ENCODE measurements around the gene NNMT.
A peak's percentile ranks its signal among the peaks of the same experiment; 100 is the strongest.

The NNMT gene

DNA sequence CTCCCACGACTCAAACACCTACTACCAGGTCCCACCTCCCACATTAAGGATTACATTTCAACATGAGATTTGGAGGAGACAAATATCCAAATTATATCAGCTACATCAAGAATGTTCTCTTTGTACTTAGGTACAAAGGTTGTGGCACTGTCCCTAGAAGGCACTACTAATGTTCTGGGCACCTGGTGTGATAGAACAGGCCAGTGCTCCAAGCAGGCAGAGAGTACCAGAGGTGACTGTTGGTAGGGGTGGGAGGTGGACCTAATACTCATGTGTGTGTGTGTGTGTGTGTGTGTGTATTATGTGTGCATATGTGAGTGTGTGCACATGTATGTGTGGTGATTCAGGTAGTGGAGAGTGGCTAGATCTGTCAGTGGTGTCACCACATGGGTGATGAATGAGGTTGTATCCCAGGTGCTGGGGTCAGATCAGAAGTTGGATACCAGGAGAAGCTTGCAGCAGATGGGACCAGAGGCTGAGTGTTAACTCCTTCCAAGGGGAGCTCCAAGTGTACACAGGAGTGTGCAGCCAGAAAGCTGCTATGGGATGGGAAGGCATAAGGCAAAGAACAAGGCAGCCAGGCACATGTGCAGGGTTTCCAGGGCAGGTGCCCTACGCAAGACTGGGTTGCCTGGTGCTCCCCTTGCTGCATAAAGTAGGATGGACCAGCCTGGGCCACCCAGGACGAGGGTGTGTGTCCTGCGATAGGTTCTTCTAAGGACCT is 17.7 kb upstream of the NNMT start:
- TF ChIP-seq POLR2AphosphoS5 (IDR thresholded peaks at IDR 0.05; ENCODE audit: low read depth, low read length) (no peak), FOXP2 (optimal IDR thresholded peaks at IDR 0.05; ENCODE audit: borderline replicate concordance, extremely low read depth, extremely low read length, insufficient read depth) (no peak), SIN3A (IDR thresholded peaks at IDR 0.05; ENCODE audit: borderline replicate concordance, insufficient read depth, low read length) (no peak), TAF1 (IDR thresholded peaks at IDR 0.05; ENCODE audit: borderline replicate concordance, insufficient read depth, low read length) (no peak)
- TF ChIP-seq, protein P1, sequence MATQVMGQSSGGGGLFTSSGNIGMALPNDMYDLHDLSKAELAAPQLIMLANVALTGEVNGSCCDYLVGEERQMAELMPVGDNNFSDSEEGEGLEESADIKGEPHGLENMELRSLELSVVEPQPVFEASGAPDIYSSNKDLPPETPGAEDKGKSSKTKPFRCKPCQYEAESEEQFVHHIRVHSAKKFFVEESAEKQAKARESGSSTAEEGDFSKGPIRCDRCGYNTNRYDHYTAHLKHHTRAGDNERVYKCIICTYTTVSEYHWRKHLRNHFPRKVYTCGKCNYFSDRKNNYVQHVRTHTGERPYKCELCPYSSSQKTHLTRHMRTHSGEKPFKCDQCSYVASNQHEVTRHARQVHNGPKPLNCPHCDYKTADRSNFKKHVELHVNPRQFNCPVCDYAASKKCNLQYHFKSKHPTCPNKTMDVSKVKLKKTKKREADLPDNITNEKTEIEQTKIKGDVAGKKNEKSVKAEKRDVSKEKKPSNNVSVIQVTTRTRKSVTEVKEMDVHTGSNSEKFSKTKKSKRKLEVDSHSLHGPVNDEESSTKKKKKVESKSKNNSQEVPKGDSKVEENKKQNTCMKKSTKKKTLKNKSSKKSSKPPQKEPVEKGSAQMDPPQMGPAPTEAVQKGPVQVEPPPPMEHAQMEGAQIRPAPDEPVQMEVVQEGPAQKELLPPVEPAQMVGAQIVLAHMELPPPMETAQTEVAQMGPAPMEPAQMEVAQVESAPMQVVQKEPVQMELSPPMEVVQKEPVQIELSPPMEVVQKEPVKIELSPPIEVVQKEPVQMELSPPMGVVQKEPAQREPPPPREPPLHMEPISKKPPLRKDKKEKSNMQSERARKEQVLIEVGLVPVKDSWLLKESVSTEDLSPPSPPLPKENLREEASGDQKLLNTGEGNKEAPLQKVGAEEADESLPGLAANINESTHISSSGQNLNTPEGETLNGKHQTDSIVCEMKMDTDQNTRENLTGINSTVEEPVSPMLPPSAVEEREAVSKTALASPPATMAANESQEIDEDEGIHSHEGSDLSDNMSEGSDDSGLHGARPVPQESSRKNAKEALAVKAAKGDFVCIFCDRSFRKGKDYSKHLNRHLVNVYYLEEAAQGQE (IDR thresholded peaks at IDR 0.05; ENCODE audit: insufficient read depth in 1 of 2, low read depth in 2 of 2, low read length in 2 of 2) = no peak

- TF ChIP-seq TAF1 (IDR thresholded peaks at IDR 0.05; ENCODE audit: borderline replicate concordance, insufficient read depth, low read length) (no peak), SIN3A (IDR thresholded peaks at IDR 0.05; ENCODE audit: borderline replicate concordance, insufficient read depth, low read length) (no peak), POLR2AphosphoS5 (IDR thresholded peaks at IDR 0.05; ENCODE audit: low read depth, low read length) (no peak), FOXP2 (optimal IDR thresholded peaks at IDR 0.05; ENCODE audit: borderline replicate concordance, extremely low read depth, extremely low read length, insufficient read depth) (no peak)
- TF ChIP-seq, protein P1 (IDR thresholded peaks at IDR 0.05; ENCODE audit: insufficient read depth in 1 of 2, low read depth in 2 of 2, low read length in 2 of 2) = no peak
These were observed 16.2 kb upstream of the NNMT start for GRCh38 chr11:114279792-114280546.

DNA sequence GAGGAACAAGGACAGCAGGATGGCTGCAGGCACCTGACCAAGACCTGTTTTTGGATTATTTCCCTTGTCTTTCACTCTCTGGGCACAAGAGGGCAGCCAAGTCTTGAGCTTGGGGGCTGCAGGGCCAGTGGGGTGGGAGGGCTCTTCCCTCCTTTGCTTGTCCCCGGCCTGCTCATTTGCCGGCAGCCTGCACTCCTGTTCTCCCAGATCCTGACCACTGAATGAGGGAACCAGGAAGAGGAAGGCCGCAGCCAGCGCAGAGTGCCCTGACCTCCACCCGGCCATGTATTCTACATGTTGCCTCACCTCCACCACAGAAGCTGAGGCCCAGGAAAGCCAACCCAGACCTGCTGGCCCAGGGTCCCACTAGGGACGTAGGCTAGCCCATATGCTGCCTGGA is 15.5 kb upstream of the NNMT start:
- TF ChIP-seq FOXP2 (optimal IDR thresholded peaks at IDR 0.05; ENCODE audit: borderline replicate concordance, extremely low read depth, extremely low read length, insufficient read depth) = peak; percentile 77
- TF ChIP-seq, protein P1 (IDR thresholded peaks at IDR 0.05; ENCODE audit: insufficient read depth in 1 of 2, low read depth in 2 of 2, low read length in 2 of 2) = no peak

DNA sequence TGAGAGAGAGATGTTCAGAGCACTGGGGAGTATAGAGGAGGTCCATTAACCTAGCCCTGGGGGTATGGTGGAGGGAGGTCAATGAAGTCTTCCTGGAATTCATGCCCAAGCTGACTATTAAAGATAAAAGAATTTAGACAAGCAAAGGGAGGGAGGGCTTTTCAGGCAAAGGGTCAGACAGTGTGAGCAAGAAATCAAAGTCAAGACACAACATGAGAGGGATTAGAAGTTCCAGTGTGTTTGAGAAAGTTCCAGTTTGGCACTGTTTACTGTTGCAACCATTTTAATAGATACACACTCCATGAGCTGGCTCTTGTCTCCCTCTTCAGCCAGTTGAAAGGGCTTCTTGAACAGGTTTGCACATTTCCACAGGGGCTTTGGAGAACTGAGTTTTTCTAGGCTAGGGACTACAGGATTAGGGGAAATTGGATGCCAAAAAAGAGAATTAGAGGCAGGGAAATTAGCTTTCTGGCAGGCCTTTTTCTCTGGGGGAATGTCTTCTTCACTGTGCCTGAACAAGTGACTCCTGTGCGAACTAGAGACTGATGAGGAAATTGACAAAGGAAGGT is 14.7 kb upstream of the NNMT start:
- TF ChIP-seq TAF1 (IDR thresholded peaks at IDR 0.05; ENCODE audit: borderline replicate concordance, insufficient read depth, low read length) = peak; percentile 19; the same call in 1 of the 2 replicates
- TF ChIP-seq, protein P1 (IDR thresholded peaks at IDR 0.05; ENCODE audit: insufficient read depth in 1 of 2, low read depth in 2 of 2, low read length in 2 of 2) = no peak

Measured in PFSK-1 (cell line).